Measurements from ENCODE around the gene KCNH1. TPM values are rescaled to one million over a fixed set of nuclear protein-coding genes. Genes with fewer than 3 reads are reported as not detected.

KCNH1 gene
- total RNA-seq, 1 donor from 2014 or later = not detected

- Mint-ChIP-seq H3K4me1 (peaks cover 8% of the 10 kb centered on the region), H3K9me3 (no peaks in the 10 kb centered on the region), H3K4me3 (no peak overlapping the region), H3K36me3 (ENCODE audit: low read depth) (no peaks in the 10 kb centered on the region), H3K27me3 (peaks cover 2% of the 10 kb centered on the region), H3K27ac (no peak overlapping the region)
- intact Hi-C loops (cut with micrococcal nuclease) = no loop called here
- DNase-seq = no peak
Observed at GRCh38 chr1:210878564-210878963, 255.4 kb downstream of the KCNH1 start.

- Mint-ChIP-seq H3K27me3 (peaks cover 2% of the 10 kb centered on the region), H3K4me3 (no peak overlapping the region), H3K4me1 (no peaks in the 10 kb centered on the region), H3K27ac (no peak overlapping the region), H3K9me3 (no peaks in the 10 kb centered on the region), H3K36me3 (ENCODE audit: low read depth) (no peaks in the 10 kb centered on the region)
- intact Hi-C loops (cut with micrococcal nuclease) = no loop called here
- DNase-seq = no peak
Observed at GRCh38 chr1:210876275-210876674, 257.7 kb downstream of the KCNH1 start.

DNA sequence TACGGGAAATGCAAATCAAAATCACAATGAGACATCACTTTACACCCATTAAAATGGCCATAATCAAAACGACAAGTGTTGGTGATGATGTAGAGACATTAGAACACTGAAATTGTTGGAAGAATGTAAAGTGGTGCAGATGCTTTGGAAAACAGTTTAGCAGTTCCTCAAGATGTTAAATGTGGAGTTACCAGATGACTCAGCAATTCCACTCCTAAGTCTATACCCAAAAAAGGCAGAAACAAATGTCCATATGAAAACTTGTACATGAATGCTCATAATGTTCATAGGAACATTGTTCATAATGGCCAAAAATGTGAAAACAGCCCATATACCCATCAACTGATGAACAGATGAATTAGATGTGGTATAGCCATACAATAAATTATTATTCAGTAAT lies 267.4 kb downstream of the KCNH1 start:
- Mint-ChIP-seq H3K4me3 (no peak overlapping the region), H3K36me3 (ENCODE audit: low read depth) (no peaks in the 10 kb centered on the region), H3K9me3 (peaks cover 10% of the 10 kb centered on the region), H3K4me1 (no peaks in the 10 kb centered on the region), H3K27ac (no peak overlapping the region), H3K27me3 (no peaks in the 10 kb centered on the region)
- no peak for DNase-seq
- intact Hi-C loops (cut with micrococcal nuclease) = no loop called here

DNA sequence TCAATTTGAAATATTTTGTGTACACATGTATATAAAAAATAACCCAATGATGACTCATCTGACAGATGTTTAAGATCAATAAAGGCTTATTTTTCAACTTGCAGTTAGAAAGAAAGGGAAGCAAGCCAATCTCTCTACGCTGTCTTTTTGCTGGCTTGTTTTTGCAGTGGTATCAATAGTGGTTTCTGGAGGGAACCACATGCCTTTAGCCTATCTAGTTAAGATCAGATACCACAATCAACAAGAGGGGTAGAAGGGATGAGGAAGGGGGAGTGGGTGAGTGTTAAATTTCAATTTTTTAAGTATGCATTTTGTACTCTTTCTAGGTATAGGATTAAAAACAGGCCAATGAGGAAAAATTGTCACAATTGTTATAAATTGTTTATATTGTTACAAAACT lies 276.2 kb downstream of the KCNH1 start:
- DNase-seq = no peak
- Mint-ChIP-seq H3K4me3 (no peak overlapping the region), H3K27me3 (peaks cover 2% of the 10 kb centered on the region), H3K9me3 (no peaks in the 10 kb centered on the region), H3K36me3 (ENCODE audit: low read depth) (no peaks in the 10 kb centered on the region), H3K27ac (no peak overlapping the region), H3K4me1 (no peaks in the 10 kb centered on the region)
- intact Hi-C loops (cut with micrococcal nuclease) = no loop called here

- Mint-ChIP-seq H3K27me3 (peaks cover 2% of the 10 kb centered on the region), H3K4me3 (no peak overlapping the region), H3K9me3 (no peaks in the 10 kb centered on the region), H3K27ac (no peak overlapping the region), H3K4me1 (no peaks in the 10 kb centered on the region), H3K36me3 (ENCODE audit: low read depth) (no peaks in the 10 kb centered on the region)
- intact Hi-C loops (cut with micrococcal nuclease) = no loop called here
- DNase-seq = no peak
Observed at GRCh38 chr1:210857146-210857663, 276.7 kb downstream of the KCNH1 start.

- H3K4me1 Mint-ChIP-seq = no peaks in the 10 kb centered on the region
- no peaks in the 10 kb centered on the region for H3K36me3 Mint-ChIP-seq (ENCODE audit: low read depth)
- DNase-seq = no peak
- H3K4me3 Mint-ChIP-seq = no peak overlapping the region
- intact Hi-C loops (cut with micrococcal nuclease) = no loop called here
- no peak overlapping the region for H3K27ac Mint-ChIP-seq
- H3K9me3 Mint-ChIP-seq = no peaks in the 10 kb centered on the region
- H3K27me3 Mint-ChIP-seq = peaks cover 2% of the 10 kb centered on the region
Observed at GRCh38 chr1:210855440-210855839, 278.5 kb downstream of the KCNH1 start.

DNA sequence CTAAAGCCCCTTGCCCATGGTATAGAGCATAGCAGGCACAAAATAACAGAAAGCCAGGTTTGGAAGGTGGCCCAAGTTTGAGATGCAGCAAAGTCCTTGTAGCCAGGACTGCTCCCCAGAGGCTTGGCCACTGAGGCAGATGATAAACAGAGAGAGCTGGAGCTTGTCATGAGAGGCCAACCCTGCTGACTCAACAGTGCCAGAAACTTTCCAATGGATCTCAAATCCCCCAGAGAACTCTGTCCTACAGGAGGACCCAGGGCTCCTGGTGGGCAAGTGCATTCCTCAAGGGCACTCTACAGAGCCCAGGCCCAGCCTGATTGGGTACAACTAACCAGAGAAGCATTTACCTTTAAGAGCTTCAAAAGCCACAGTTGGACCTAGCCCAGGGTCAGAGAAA lies 280.7 kb downstream of the KCNH1 start:
- no peak for DNase-seq
- Mint-ChIP-seq H3K27ac (no peak overlapping the region), H3K27me3 (peaks cover 2% of the 10 kb centered on the region), H3K36me3 (ENCODE audit: low read depth) (no peaks in the 10 kb centered on the region), H3K9me3 (no peaks in the 10 kb centered on the region), H3K4me3 (no peak overlapping the region), H3K4me1 (no peaks in the 10 kb centered on the region)
- intact Hi-C loops (cut with micrococcal nuclease) = no loop called here

GRCh38 chr1:210850556-210850955 lies 283.4 kb downstream of the KCNH1 start:
- Mint-ChIP-seq H3K27me3 (peaks cover 2% of the 10 kb centered on the region), H3K4me3 (no peak overlapping the region), H3K36me3 (ENCODE audit: low read depth) (no peaks in the 10 kb centered on the region), H3K27ac (no peak overlapping the region), H3K9me3 (no peaks in the 10 kb centered on the region), H3K4me1 (no peaks in the 10 kb centered on the region)
- intact Hi-C loops (cut with micrococcal nuclease) = no loop called here
- DNase-seq = no peak

GRCh38 chr1:210848474-210848873 lies 285.5 kb downstream of the KCNH1 start:
- H3K9me3 Mint-ChIP-seq = no peaks in the 10 kb centered on the region
- no peak overlapping the region for H3K4me3 Mint-ChIP-seq
- intact Hi-C loops (cut with micrococcal nuclease) = no loop called here
- no peak for DNase-seq
- H3K36me3 Mint-ChIP-seq (ENCODE audit: low read depth) = no peaks in the 10 kb centered on the region
- no peaks in the 10 kb centered on the region for H3K4me1 Mint-ChIP-seq
- H3K27ac Mint-ChIP-seq = no peak overlapping the region
- H3K27me3 Mint-ChIP-seq = no peaks in the 10 kb centered on the region

DNA sequence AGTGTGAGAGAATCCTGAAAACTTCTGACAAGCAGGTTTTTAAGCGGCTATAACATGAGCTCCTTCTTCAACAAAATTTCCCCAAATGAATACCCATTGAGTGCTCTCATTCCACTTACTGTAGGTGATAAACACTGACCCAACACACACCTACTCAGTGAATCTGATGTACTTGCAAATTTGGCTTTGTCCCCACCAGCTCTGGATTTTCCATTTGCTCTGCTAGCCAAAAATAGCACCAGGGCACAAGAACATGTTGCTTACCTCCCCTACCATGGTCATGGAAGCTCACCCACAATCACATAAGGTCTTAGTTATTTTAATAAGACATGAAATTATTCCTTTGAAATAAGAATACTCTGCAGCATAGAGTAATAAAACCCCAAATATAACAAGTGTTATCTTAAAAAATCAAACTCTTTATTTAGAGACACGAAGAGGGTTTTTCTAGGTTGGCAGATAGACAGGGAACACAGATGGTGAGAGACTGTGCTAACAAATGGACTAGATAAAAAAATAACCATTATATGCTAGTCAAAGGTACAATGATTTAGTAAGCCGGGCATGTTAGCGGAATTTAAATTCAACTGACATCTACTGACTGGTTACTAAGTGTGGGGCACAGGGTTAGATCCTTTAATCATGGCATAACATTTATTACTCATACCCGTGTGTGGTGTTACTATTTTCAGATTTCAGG lies 291.9 kb downstream of the KCNH1 start:
- H3K27ac Mint-ChIP-seq = no peak overlapping the region
- H3K4me3 Mint-ChIP-seq = no peak overlapping the region
- intact Hi-C loops (cut with micrococcal nuclease) = no loop called here
- no peak for DNase-seq
- no peaks in the 10 kb centered on the region for H3K9me3 Mint-ChIP-seq
- no peaks in the 10 kb centered on the region for H3K27me3 Mint-ChIP-seq
- H3K36me3 Mint-ChIP-seq (ENCODE audit: low read depth) = no peaks in the 10 kb centered on the region
- no peaks in the 10 kb centered on the region for H3K4me1 Mint-ChIP-seq

GRCh38 chr1:210830034-210831028 lies 303.6 kb downstream of the KCNH1 start:
- H3K9me3 Mint-ChIP-seq = no peaks in the 10 kb centered on the region
- peaks cover 2% of the 10 kb centered on the region for H3K27me3 Mint-ChIP-seq
- DNase-seq = no peak
- no peak overlapping the region for H3K27ac Mint-ChIP-seq
- H3K4me3 Mint-ChIP-seq = no peak overlapping the region
- intact Hi-C loops (cut with micrococcal nuclease) = no loop called here
- H3K4me1 Mint-ChIP-seq = no peaks in the 10 kb centered on the region
- no peaks in the 10 kb centered on the region for H3K36me3 Mint-ChIP-seq (ENCODE audit: low read depth)

GRCh38 chr1:210828996-210829596 lies 304.9 kb downstream of the KCNH1 start:
- Mint-ChIP-seq H3K4me3 (no peak overlapping the region), H3K9me3 (no peaks in the 10 kb centered on the region), H3K27ac (no peak overlapping the region), H3K27me3 (peaks cover 2% of the 10 kb centered on the region), H3K4me1 (no peaks in the 10 kb centered on the region), H3K36me3 (ENCODE audit: low read depth) (no peaks in the 10 kb centered on the region)
- intact Hi-C loops (cut with micrococcal nuclease) = no loop called here
- DNase-seq = no peak

DNA sequence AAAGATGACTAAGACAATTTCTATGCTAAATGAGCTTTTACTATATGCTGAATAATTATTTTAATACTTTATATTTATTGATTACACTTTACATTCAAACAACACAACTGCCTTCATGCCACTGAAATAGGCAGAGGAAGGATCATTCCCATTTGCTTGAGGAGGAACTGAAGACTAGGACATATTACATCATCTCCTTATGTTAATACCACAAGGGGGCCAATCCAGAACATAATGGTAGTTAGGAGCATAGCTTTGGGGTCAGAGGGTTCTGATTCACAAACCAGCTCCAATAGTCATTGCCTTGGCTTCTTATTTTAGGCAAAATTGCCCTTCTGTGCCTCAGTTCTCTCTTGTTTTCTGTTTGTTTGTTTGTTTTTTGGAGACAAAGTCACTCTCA lies 306.5 kb downstream of the KCNH1 start:
- H3K4me1 Mint-ChIP-seq = no peaks in the 10 kb centered on the region
- no peak overlapping the region for H3K4me3 Mint-ChIP-seq
- H3K27me3 Mint-ChIP-seq = peaks cover 2% of the 10 kb centered on the region
- no peak for DNase-seq
- H3K36me3 Mint-ChIP-seq (ENCODE audit: low read depth) = no peaks in the 10 kb centered on the region
- no peak overlapping the region for H3K27ac Mint-ChIP-seq
- intact Hi-C loops (cut with micrococcal nuclease) = no loop called here
- no peaks in the 10 kb centered on the region for H3K9me3 Mint-ChIP-seq

DNA sequence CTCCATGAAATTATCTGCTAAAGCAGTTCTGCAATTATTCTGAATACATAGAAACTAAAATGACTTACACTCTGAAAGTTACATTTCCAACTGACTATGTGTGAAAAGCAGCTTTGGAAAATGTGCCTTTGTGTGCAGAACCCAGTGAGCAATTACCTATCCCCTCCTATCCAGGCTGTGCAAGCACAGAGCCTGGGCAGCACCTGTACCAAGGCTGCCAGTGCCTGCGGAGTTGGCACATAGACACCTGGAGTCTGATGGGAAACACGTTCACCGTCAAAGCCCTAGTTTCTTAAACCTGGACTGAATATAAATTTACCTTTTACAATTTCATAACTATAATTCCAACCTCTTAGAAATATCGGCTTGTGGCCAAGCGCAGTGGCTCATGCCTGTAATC lies 307.3 kb downstream of the KCNH1 start:
- Mint-ChIP-seq H3K9me3 (no peaks in the 10 kb centered on the region), H3K27me3 (peaks cover 2% of the 10 kb centered on the region), H3K36me3 (ENCODE audit: low read depth) (no peaks in the 10 kb centered on the region), H3K4me3 (no peak overlapping the region), H3K27ac (no peak overlapping the region), H3K4me1 (no peaks in the 10 kb centered on the region)
- no peak for DNase-seq
- intact Hi-C loops (cut with micrococcal nuclease) = no loop called here

All from activated CD4-positive, alpha-beta T cell treated with anti-CD3 and anti-CD28 coated beads, Interleukin-2, amount 10 ng/mL, durations not matched to agents 24 days and 14 days (primary cell).